HG03469 (cell line): Measurements from ENCODE around the gene C1orf159.
A peak's percentile ranks its signal among the peaks of the same experiment; 100 is the strongest.

Source experiments
- ATAC-seq: cut with Tn5 transposase; IDR thresholded peaks from one replicate; pipeline ENCODE4 v1.9.1; 2021; ENCODE audit warnings: mild to moderate bottlenecking, moderate library complexity, moderate number of reproducible peaks; ENCODE audit not compliant: unreplicated experiment

C1orf159 gene

GRCh38 chr1:1043411-1043810 is 72.5 kb downstream of the C1orf159 start:
- no peak for ATAC-seq

GRCh38 chr1:1042835-1043234 is 73.1 kb downstream of the C1orf159 start:
- ATAC-seq: no peak

- ATAC-seq: no peak
These were observed 74.0 kb downstream of the C1orf159 start for GRCh38 chr1:1041873-1042272.

DNA sequence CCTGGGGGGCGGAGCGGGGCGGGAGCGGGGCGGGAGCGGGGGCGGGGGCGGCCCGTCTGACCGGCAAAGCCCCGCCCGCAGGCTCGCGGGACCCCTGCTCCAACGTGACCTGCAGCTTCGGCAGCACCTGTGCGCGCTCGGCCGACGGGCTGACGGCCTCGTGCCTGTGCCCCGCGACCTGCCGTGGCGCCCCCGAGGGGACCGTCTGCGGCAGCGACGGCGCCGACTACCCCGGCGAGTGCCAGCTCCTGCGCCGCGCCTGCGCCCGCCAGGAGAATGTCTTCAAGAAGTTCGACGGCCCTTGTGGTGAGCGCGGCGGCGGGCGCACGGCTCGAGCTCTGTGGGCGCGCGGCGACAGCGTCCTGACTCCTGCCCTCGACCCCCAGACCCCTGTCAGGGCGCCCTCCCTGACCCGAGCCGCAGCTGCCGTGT is 74.8 kb downstream of the C1orf159 start:
- ATAC-seq: no peak

DNA sequence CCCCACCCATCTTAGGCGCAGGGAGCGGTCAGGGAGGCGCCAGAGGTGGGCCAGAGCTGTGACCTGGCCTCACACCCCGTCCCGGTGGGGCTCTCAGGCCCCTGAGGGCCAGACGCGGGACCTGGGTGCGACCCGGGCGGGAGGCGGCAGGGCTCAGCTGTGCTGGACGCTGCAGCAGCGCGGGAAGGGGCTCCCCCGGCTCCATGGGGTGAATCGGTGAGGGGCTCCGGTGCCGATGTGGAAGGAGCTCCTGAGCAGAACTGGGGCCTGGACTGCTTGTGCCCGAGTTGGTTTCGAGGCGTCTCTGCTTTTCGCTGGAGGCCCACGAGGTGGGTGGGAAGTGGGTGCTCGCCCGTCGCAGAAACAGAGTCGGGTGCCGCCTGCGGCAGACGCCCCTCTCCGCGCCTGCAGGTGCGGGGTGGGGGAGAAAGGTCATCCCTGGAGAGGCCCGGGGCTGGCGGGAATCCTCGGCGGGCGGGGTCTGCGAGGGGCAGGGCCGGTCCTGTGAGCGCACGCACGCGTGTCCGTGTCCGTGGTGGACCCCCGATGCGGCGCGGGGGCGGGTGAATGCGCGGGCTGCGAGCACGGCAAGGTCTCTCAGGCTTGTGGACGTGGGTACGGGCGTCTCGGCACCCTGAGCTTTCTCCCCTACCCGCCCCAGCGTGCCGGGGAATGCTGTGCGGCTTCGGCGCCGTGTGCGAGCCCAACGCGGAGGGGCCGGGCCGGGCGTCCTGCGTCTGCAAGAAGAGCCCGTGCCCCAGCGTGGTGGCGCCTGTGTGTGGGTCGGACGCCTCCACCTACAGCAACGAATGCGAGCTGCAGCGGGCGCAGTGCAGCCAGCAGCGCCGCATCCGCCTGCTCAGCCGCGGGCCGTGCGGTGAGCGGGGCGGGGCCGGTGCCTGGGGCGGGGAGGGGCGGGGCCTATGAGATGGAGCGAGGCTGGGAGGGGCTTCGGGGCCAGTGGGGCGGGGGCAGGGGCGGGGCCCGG is 75.6 kb downstream of the C1orf159 start:
- no peak for ATAC-seq

- ATAC-seq: no peak
These were observed 76.6 kb downstream of the C1orf159 start for GRCh38 chr1:1039145-1039910.

- no peak for ATAC-seq
These were observed 77.2 kb downstream of the C1orf159 start for GRCh38 chr1:1038694-1039093.

GRCh38 chr1:1037366-1038327 is 78.2 kb downstream of the C1orf159 start:
- ATAC-seq: no peak

DNA sequence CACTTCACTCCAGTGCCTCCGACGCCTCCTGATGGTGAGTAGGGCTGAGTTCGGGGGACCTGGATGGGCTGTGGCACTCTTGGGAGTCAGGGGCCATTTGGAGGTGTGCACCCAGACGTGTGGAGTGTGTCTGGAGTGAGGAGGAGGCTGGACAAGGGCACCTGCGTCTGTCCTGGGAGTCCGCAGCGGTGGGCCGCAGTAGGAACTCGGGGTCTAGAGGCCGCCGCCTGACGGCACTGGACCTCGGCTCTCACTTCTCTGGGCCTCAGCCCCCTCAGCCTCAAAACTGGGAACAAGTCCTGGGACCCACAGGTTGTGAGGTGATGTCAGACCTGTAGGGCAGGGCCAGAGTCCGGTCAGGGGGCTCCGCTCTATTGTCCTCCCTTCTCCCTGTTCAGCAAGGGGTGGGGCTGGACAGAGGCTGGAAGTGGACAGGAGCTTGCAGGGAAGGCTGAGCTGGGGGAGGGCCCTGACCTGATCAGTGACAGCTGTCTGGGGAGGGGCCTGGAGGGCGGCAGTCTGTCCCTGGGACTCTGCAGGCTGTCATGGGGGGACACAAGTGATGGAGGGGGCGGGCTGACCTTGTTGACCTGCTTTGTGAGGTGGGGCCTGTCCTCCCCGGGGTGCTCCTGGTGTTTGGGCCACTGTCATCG is 80.5 kb downstream of the C1orf159 start:
- no peak for ATAC-seq

DNA sequence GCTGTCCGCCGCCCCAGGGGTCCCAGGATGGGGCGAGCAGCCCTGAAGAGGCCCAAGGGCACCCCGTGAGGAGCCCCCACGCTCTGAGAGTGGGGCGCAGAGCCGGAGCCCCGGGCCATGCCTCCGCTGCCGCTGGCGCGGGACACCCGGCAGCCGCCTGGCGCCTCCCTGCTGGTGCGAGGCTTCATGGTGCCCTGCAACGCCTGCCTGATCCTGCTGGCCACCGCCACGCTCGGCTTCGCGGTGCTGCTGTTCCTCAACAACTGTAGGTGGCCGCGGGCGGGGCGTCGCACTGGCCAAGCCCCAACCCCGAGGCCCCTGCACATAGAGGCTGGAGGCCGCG is 81.5 kb downstream of the C1orf159 start:
- ATAC-seq: no peak

GRCh38 chr1:1033731-1034438 is 82.0 kb downstream of the C1orf159 start:
- ATAC-seq: no peak

DNA sequence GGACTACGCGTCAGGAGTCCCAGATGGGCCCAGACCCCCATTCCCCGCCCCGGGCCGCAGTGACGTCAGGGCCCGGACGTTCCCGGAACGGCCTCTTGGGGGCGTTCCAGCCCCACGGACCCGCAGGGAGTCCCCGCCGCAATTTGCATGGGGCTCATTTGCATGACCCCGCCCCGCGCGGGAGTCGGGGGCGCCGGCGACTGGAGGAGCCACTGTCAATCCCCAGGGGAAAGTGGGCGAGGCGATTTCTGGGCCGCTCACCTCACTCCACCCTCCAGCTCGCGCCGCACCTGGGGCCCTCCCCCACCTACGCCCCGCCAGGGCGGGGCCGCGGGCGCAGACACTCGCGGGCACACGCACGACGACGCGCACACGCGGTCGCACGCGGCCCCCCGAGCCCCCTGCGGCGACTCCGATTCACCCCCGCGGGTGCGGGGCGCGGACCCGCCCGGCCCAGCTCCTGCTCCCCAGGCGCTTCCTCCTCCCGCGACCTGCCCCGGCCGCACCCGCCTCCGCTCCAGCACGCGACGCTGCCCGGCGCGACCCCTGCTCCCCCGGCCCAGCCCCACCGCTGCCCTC is 82.8 kb downstream of the C1orf159 start:
- peak; percentile 69 for ATAC-seq

DNA sequence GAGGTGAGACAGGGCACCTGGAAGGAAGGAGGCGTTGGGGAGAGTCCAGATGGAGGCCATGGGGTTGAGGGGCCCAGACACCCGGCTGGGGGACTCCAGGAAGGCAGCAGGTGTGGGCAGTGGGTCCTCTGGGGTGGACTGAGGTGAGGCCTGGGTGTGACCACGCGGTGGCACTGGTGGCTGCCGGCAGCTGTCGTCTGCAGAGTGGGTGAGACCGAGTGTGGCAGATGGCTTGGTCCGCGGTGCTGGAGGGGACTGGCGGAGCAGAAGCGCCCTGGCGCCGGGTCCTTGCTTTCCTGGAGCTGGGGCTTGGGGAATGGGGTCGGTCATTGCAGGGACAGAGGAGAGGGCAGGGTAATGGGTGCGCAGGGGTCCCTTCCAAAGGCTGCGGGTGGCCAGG is 83.5 kb downstream of the C1orf159 start:
- no peak for ATAC-seq
